T-cell (primary cell): ENCODE results near the gene SPON1. TPM values are rescaled to one million over a fixed set of nuclear protein-coding genes. Genes with fewer than 3 reads are reported as not detected.
"Not testable (repeated sequence)": the region's sequence is repeated elsewhere in the genome, so short reads cannot be mapped to it uniquely, and the experiment has no call there.

Experiments
- ATAC-seq, 4 experiments: fragments of 200-7000 bp in 3 of 4; fragments of 150-1000 bp in 1 of 4; cut with Tn5 transposase; replicated peaks in 1 of 4; 1 replicate in 3 of 4; 2 replicates in 1 of 4; pipeline ENCODE4 v1.10.0; 2021; ENCODE audit warnings: moderate library complexity in 3 of 4, mild to moderate bottlenecking in 2 of 4, moderate number of reproducible peaks in 1 of 4
- CTCF ChIA-PET, 2 donors: fragments of 300-600 bp; sonication (Branson Sonifier 250); formaldehyde crosslinking; loops; one replicate each; lab custom pipeline; 2022; ENCODE audit warnings: antibody characterized with exemption in 2 of 2; lab: Charles Lee
- POLR2A ChIA-PET, 2 donors: fragments of 300-600 bp; sonication (Branson Sonifier 250); formaldehyde crosslinking; loops; one replicate each; lab custom pipeline; 2022; ENCODE audit warnings: antibody characterized with exemption in 2 of 2; lab: Charles Lee
- DNase-seq, 35 experiments: peaks; one replicate each; pipeline versions ENCODE4 v3.0.0 to v3.0.0-alpha.2; 2013 to 2023
- H3K27ac ChIP-seq: one replicate; pipeline ENCODE4 v1.5.1; 2013; ENCODE audit warnings: low read length
- H3K27me3 ChIP-seq, 2 experiments: replicated peaks in 1 of 2; 1 replicate in 1 of 2; 2 replicates in 1 of 2; pipeline versions ENCODE4 v1.6.1 to v1.7.0; 2013; ENCODE audit warnings: low read length in 1 of 2, mixed read lengths in 1 of 2; ENCODE audit not compliant: control insufficient read depth in 2 of 2, insufficient read depth in 2 of 2; ENCODE audit errors: extremely low read depth in 1 of 2
- H3K36me3 ChIP-seq, 2 donors: 1 replicate in 1 of 2; 2 replicates in 1 of 2; pipeline versions ENCODE4 v1.6.1 to v1.7.0; 2013; ENCODE audit warnings: low read length in 1 of 2; ENCODE audit not compliant: control insufficient read depth in 2 of 2, insufficient read depth in 1 of 2; ENCODE audit errors: extremely low read depth in 1 of 2
- H3K4me1 ChIP-seq, 2 experiments: 1 replicate in 1 of 2; 2 replicates in 1 of 2; pipeline versions ENCODE4 v1.6.1 to v1.7.0; 2013; ENCODE audit warnings: low read length in 2 of 2, mixed read lengths in 1 of 2; ENCODE audit not compliant: insufficient read depth in 2 of 2, control insufficient read depth in 1 of 2; ENCODE audit errors: extremely low read depth in 1 of 2
- H3K4me3 ChIP-seq, 2 donors: 1 replicate in 1 of 2; 2 replicates in 1 of 2; pipeline versions ENCODE4 v1.5.1 to v1.7.0; 2013; ENCODE audit warnings: mild to moderate bottlenecking in 2 of 2, low read length in 1 of 2, moderate library complexity in 1 of 2; ENCODE audit not compliant: control insufficient read depth in 1 of 2; ENCODE audit errors: extremely low read depth in 1 of 2
- H3K9me3 ChIP-seq: 2 replicates; pipeline ENCODE4 v1.7.0; 2013
- H3K27ac Mint-ChIP-seq, 2 donors: one replicate each; pipeline ENCODE4 v1.8.0; 2020 to 2021; ENCODE audit warnings: mild to moderate bottlenecking in 2 of 2, mixed read lengths in 2 of 2
- H3K27me3 Mint-ChIP-seq, 2 donors: one replicate each; pipeline ENCODE4 v1.8.0; 2021 to 2022; ENCODE audit warnings: mixed read lengths in 2 of 2
- H3K36me3 Mint-ChIP-seq: one replicate; pipeline ENCODE4 v1.8.0; 2021; ENCODE audit warnings: mixed read lengths
- H3K4me1 Mint-ChIP-seq, 3 donors: one replicate each; pipeline ENCODE4 v1.8.0; 2020 to 2022; ENCODE audit warnings: mixed read lengths in 3 of 3, mild to moderate bottlenecking in 1 of 3
- H3K4me3 Mint-ChIP-seq, 3 donors: one replicate each; pipeline ENCODE4 v1.8.0; 2020 to 2022; ENCODE audit warnings: mild to moderate bottlenecking in 3 of 3, mixed read lengths in 3 of 3, moderate library complexity in 3 of 3
- H3K9me3 Mint-ChIP-seq, 3 donors: one replicate each; pipeline ENCODE4 v1.8.0; 2020 to 2022; ENCODE audit warnings: mixed read lengths in 3 of 3
- WGBS: methylation state at CpG from one replicate; pipeline ENCODE4 v1.1.5; 2013; ENCODE audit warnings: missing lambda C conversion rate; ENCODE audit not compliant: insufficient coverage; 5-methylcytosine and 5-hydroxymethylcytosine counted together
- total RNA-seq, 35 experiments: library from RNA in 6 of 35; stranded (reverse) in 6 of 35; fragments of 120-200 nt in 1 of 35; gene quantifications; one replicate each; pipeline versions ENCODE4 v1.2.1 to v1.2.4 and lab custom pipeline; 2013 to 2026

The SPON1 gene
- total RNA-seq, 5 donors from 2014 or later (not counting 1 experiment from before 2014, with no cell fraction given): 1.0 to 38.2 (median 28.8) TPM

GRCh38 chr11:13928566-13929251, 33.8 kb upstream of the SPON1 start:
- no peaks in the 10 kb centered on the region for H3K36me3 Mint-ChIP-seq
- H3K4me3 ChIP-seq: no peak overlapping the region
- no peaks in the 10 kb centered on the region for H3K36me3 ChIP-seq
- peak overlapping the region; percentile 8 to 35 for H3K27ac Mint-ChIP-seq
- H3K4me1 ChIP-seq: peaks cover 17 to 18% of the 10 kb centered on the region in 2 experiments
- H3K27me3 Mint-ChIP-seq: no peaks in the 10 kb centered on the region
- ATAC-seq: peak in 1 of 4 experiments; percentile 32
- H3K9me3 Mint-ChIP-seq: peaks cover 4 to 17% (median 9%) of the 10 kb centered on the region in 3 donors
- no CpG with 5 or more reads among the region's 4 CpGs for WGBS
- ChIA-PET CTCF (interaction anchor here in 1 of 2 donors (0.7 kb wide), 1 partner anchor 42 kb away, joined by 4 read pairs; no protein-coding TSS in a partner anchor), POLR2A (no interaction called here)
- no peaks in the 10 kb centered on the region for H3K9me3 ChIP-seq
- H3K4me1 Mint-ChIP-seq: peaks cover 42 to 52% (median 47%) of the 10 kb centered on the region in 3 donors
- H3K27me3 ChIP-seq: no peaks in the 10 kb centered on the region
- no peak overlapping the region for H3K27ac ChIP-seq
- DNase-seq: no peak
- no peak overlapping the region for H3K4me3 Mint-ChIP-seq

GRCh38 chr11:13929395-13929891, 33.1 kb upstream of the SPON1 start:
- Histone ChIP-seq H3K27ac (no peak overlapping the region), H3K36me3 (no peaks in the 10 kb centered on the region), H3K4me1 (peaks cover 10 to 11% of the 10 kb centered on the region in 2 experiments), H3K27me3 (no peaks in the 10 kb centered on the region), H3K4me3 (no peak overlapping the region), H3K9me3 (no peaks in the 10 kb centered on the region)
- WGBS: 96% methylated on average over 3 of the region's 3 CpGs
- Mint-ChIP-seq H3K36me3 (no peaks in the 10 kb centered on the region), H3K27me3 (no peaks in the 10 kb centered on the region), H3K4me3 (no peak overlapping the region), H3K9me3 (peaks cover 4 to 14% (median 9%) of the 10 kb centered on the region in 3 donors), H3K4me1 (peaks cover 35 to 47% (median 44%) of the 10 kb centered on the region in 3 donors), H3K27ac (peak overlapping the region in 1 of 2 donors; percentile 8)
- ChIA-PET CTCF (interaction anchor here in 1 of 2 donors (0.7 kb wide), 1 partner anchor 41 kb away, joined by 4 read pairs; no protein-coding TSS in a partner anchor), POLR2A (no interaction called here)
- DNase-seq (no peak), ATAC-seq (no peak)

DNA sequence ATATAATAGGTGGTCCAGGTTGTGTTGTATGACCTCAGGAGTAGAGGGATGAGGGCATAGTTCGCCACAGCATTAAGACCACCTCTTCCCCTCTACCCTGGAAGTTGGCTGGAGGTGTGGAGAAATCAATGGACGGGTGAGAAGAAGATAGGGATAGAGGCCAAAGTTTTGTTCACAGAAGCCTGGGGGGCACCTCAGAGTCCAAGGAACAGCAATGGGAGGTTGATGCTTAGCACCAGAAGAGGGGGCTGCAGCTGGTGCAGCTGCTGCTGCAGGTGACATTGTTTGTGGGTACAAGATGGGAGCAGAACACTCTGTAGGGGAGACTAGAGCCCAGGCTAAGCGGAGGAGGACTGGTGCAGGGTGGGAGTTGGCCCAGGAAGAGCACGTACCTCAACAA, 31.2 kb upstream of the SPON1 start:
- Histone ChIP-seq H3K36me3 (no peaks in the 10 kb centered on the region), H3K4me3 (no peak overlapping the region), H3K9me3 (no peaks in the 10 kb centered on the region), H3K4me1 (no peaks in the 10 kb centered on the region), H3K27ac (no peak overlapping the region), H3K27me3 (no peaks in the 10 kb centered on the region)
- Mint-ChIP-seq H3K4me3 (no peak overlapping the region), H3K27ac (no peak overlapping the region), H3K9me3 (peaks cover 4 to 12% (median 5%) of the 10 kb centered on the region in 3 donors), H3K27me3 (no peaks in the 10 kb centered on the region), H3K4me1 (peaks cover 18 to 35% (median 28%) of the 10 kb centered on the region in 3 donors), H3K36me3 (peaks cover 2% of the 10 kb centered on the region)
- ChIA-PET POLR2A (no interaction called here), CTCF (no interaction called here)
- ATAC-seq (no peak), DNase-seq (no peak)
- 100% methylated on average over 1 of the region's 4 CpGs for WGBS

DNA sequence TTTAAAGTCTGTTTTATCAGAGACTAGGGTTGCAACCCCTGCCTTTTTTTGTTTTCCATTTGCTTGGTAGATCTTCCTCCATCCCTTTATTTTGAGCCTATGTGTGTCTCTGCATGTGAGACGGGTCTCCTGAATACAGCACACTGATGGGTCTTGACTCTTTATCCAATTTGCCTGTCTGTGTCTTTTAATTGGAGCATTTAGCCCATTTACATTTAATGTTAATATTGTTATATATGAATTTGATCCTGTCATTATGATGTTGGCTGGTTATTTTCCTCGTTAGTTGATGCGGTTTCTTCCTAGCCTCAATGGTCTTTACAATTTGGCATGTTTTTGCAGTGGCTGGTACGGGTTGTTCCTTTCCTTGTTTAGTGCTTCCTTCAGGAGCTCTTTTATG, 25.4 kb upstream of the SPON1 start:
- ATAC-seq, H3K36me3 ChIP-seq, H3K27me3 ChIP-seq, H3K4me3 Mint-ChIP-seq, POLR2A ChIA-PET, H3K4me3 ChIP-seq, H3K27me3 Mint-ChIP-seq, DNase-seq, H3K27ac ChIP-seq, H3K27ac Mint-ChIP-seq, CTCF ChIA-PET, H3K9me3 ChIP-seq: not testable (repeated sequence)
- H3K9me3 Mint-ChIP-seq: peaks cover 0 to 11% (median 5%) of the 10 kb centered on the region in 3 donors
- H3K4me1 ChIP-seq: peaks cover 32 to 42% of the 10 kb centered on the region in 2 experiments
- peaks cover 17% of the 10 kb centered on the region for H3K36me3 Mint-ChIP-seq
- peaks cover 42 to 53% (median 48%) of the 10 kb centered on the region in 3 donors for H3K4me1 Mint-ChIP-seq
- no CpG with 5 or more reads among the region's 4 CpGs for WGBS

DNA sequence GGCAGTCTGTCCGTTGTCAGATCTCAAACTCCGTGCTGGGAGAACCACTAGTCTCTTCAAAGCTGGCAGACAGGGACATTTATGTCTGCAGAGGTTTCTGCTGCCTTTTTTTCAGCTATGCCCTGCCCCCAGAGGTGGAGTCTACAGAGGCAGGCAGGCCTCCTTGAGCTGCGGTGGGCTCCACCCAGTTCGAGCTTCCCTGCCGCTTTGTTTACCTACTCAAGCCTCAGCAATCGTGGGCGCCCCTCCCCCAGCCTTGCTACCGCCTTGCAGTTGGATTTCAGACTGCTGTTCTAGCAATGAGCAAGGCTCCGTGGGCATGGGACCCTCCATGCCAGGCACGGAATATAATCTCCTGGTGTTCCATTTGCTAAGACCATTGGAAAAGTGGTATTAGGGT, 23.7 kb upstream of the SPON1 start:
- H3K27me3 Mint-ChIP-seq, H3K4me3 ChIP-seq, POLR2A ChIA-PET, H3K36me3 ChIP-seq, H3K27ac ChIP-seq, ATAC-seq, H3K9me3 ChIP-seq, H3K27me3 ChIP-seq: not testable (repeated sequence)
- Mint-ChIP-seq H3K4me3 (peak overlapping the region in 2 of 3 donors; percentile 60 to 79), H3K36me3 (peaks cover 17% of the 10 kb centered on the region), H3K4me1 (peaks cover 56 to 67% (median 62%) of the 10 kb centered on the region in 3 donors), H3K27ac (peak overlapping the region; percentile 69 to 85), H3K9me3 (peaks cover 0 to 11% (median 5%) of the 10 kb centered on the region in 3 donors)
- peaks cover 32 to 54% of the 10 kb centered on the region in 2 experiments for H3K4me1 ChIP-seq
- CTCF ChIA-PET: interaction anchor here in 1 of 2 donors (0.8 to 1.6 kb wide), 3 partner anchors 13 to 311 kb away, joined by 3 to 5 read pairs (median 3); no protein-coding TSS in a partner anchor
- 28% methylated on average over 5 of the region's 10 CpGs for WGBS
- DNase-seq: peak; percentile 26 to 82 (median 66)
